ENCODE measurements around the gene BEAN1.

DNA sequence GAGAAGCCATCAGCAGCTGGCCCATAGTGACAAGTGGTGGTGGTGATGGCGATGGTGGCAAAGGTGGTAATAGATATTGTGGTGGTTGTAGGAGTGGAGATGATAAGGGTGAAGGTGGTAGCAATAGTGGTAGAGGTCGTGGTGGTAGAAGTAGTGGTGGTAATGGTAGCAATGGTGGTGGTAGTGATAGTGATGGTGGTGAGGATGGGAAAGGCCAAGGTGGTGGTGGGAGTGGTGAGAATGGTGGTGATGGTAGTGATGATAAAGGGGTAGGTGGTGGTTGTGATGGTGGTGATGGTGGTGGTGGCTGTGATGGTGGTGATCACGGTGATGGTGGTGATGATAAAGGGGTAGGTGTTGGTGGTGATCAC lies 47.5 kb upstream of the BEAN1 start:
- no peak for TF ChIP-seq GATA2 (IDR thresholded peaks at IDR 0.05; ENCODE audit: low read depth, low read length)
- TF ChIP-seq GATA3 (IDR thresholded peaks at IDR 0.05; ENCODE audit: low read depth, low read length), result no peak

All from SH-SY5Y (cell line).